SK-N-SH (cell line): ENCODE measurements around the gene NFASC. TPM values are rescaled to one million over a fixed set of nuclear protein-coding genes. Genes with fewer than 3 reads are reported as not detected.

Source experiments
- CTCF ChIA-PET: fragments of 300-600, 350-600 bp; formaldehyde crosslinking; extraction: SDS; loops from one replicate; lab custom pipeline; 2021; lab: Yijun Ruan, JAX
- POLR2A ChIA-PET: fragments of 350-600 bp; sonication (Branson Sonifier 250); formaldehyde crosslinking; extraction: SDS; loops from one replicate; lab custom pipeline; 2020; ENCODE audit warnings: antibody characterized with exemption, inconsistent platforms; lab: Yijun Ruan, JAX
- DNase-seq: peaks from one replicate; pipeline ENCODE4 v3.0.0; 2012
- H2AFZ ChIP-seq: fragments of 200-600 bp; sonication (generic); 2 replicates; pipeline ENCODE4 v1.8.1; 2016; ENCODE audit warnings: antibody characterized with exemption, mild to moderate bottlenecking, low read depth
- H3F3A ChIP-seq: fragments of 200-600 bp; sonication (generic); replicated peaks from 2 replicates; pipeline ENCODE3; 2016; ENCODE audit warnings: antibody characterized with exemption, mild to moderate bottlenecking; ENCODE audit not compliant: insufficient read depth
- H3K27ac ChIP-seq, 2 experiments: fragments of 200-500 bp in 1 of 2; fragments of 200-600 bp in 1 of 2; sonication (Bioruptor generic) in 1 of 2; sonication (generic), shearing (Covaris generic) in 1 of 2; 2 replicates each; pipeline versions ENCODE4 v1.5.1 to v1.6.1; 2014 to 2016; ENCODE audit warnings: low read depth in 2 of 2, inconsistent platforms in 1 of 2, low read length in 1 of 2, mild to moderate bottlenecking in 1 of 2, mixed read lengths in 1 of 2
- H3K27me3 ChIP-seq: fragments of 200-600 bp; sonication (generic), shearing (Covaris generic); 2 replicates; pipeline ENCODE4 v1.6.1; 2016; ENCODE audit warnings: mixed run types; ENCODE audit not compliant: insufficient read depth
- H3K36me3 ChIP-seq, 2 experiments: fragments of 200-500 bp in 1 of 2; fragments of 200-600 bp in 1 of 2; sonication (Bioruptor generic) in 1 of 2; sonication (generic) in 1 of 2; replicated peaks in 1 of 2; 2 replicates each; pipeline versions ENCODE3 to v1.5.1; 2014 to 2016; ENCODE audit warnings: low read length in 1 of 2, mild to moderate bottlenecking in 1 of 2; ENCODE audit not compliant: insufficient read depth in 2 of 2, control insufficient read depth in 1 of 2
- H3K4me1 ChIP-seq, 2 experiments: fragments of 200-500 bp in 1 of 2; fragments of 200-600 bp in 1 of 2; sonication (Bioruptor generic) in 1 of 2; sonication (generic), shearing (Covaris generic) in 1 of 2; 2 replicates each; pipeline versions ENCODE4 v1.5.1 to v1.6.1; 2014 to 2016; ENCODE audit warnings: low read depth in 1 of 2, low read length in 1 of 2, mixed run types in 1 of 2; ENCODE audit not compliant: insufficient read depth in 2 of 2, control insufficient read depth in 1 of 2
- H3K4me2 ChIP-seq: fragments of 200-600 bp; sonication (generic), shearing (Covaris generic); 2 replicates; pipeline ENCODE4 v1.6.1; 2017; ENCODE audit warnings: mixed run types
- H3K4me3 ChIP-seq, 2 experiments: fragments of 200-500 bp in 1 of 2; fragments of 200-600 bp in 1 of 2; sonication (Bioruptor generic) in 1 of 2; sonication (generic), shearing (Covaris generic) in 1 of 2; 2 replicates each; pipeline versions ENCODE4 v1.5.1 to v1.8.1; 2014 to 2016; ENCODE audit warnings: low read depth in 2 of 2, inconsistent platforms in 1 of 2, low read length in 1 of 2, mild to moderate bottlenecking in 1 of 2, mixed read lengths in 1 of 2, moderate library complexity in 1 of 2
- H3K79me2 ChIP-seq: fragments of 200-600 bp; sonication (generic); 2 replicates; pipeline ENCODE4 v1.8.1; 2017; ENCODE audit warnings: mild to moderate bottlenecking; ENCODE audit not compliant: insufficient read depth
- H3K9ac ChIP-seq: fragments of 200-600 bp; sonication (generic); 2 replicates; pipeline ENCODE4 v1.6.1; 2017; ENCODE audit warnings: mixed run types
- H3K9me2 ChIP-seq: fragments of 200-600 bp; sonication (generic); 2 replicates; pipeline ENCODE4 v1.6.1; 2017; ENCODE audit warnings: mixed run types
- H3K9me3 ChIP-seq: fragments of 200-600 bp; sonication (generic); 2 replicates; pipeline ENCODE4 v1.6.1; 2017; ENCODE audit warnings: mixed run types, mild to moderate bottlenecking, moderate library complexity
- H4K20me1 ChIP-seq: fragments of 200-600 bp; sonication (generic); 2 replicates; pipeline ENCODE4 v1.6.1; 2017; ENCODE audit warnings: mild to moderate bottlenecking, mixed run types; ENCODE audit not compliant: insufficient read depth
- EZH2phosphoT487 ChIP-seq: fragments of 200-600 bp; sonication (generic); IDR thresholded peaks from 2 replicates; pipeline ENCODE4 v1.6.1; 2017; ENCODE audit warnings: low read depth, mixed run types, mild to moderate bottlenecking, antibody characterized with exemption, moderate library complexity, borderline replicate concordance
- FOSL2 ChIP-seq: IDR thresholded peaks from 2 replicates; pipeline ENCODE4 v1.4.0; 2012; ENCODE audit warnings: low read depth, mild to moderate bottlenecking, moderate library complexity, borderline replicate concordance
- FOXJ3 ChIP-seq: sonication (generic); formaldehyde crosslinking; IDR thresholded peaks from 2 replicates; pipeline ENCODE4 v1.5.1; 2020; ENCODE audit warnings: mild to moderate bottlenecking, missing genetic modification reagents
- GABPA ChIP-seq: IDR thresholded peaks from 2 replicates; pipeline ENCODE4 v1.4.0; 2012; ENCODE audit warnings: low read depth, mild to moderate bottlenecking
- MAX ChIP-seq: IDR thresholded peaks from 2 replicates; pipeline ENCODE4 v1.4.0; 2012; ENCODE audit warnings: low read depth
- MEF2A ChIP-seq: IDR thresholded peaks from 2 replicates; pipeline ENCODE4 v1.4.0; 2012; ENCODE audit warnings: low read depth, borderline replicate concordance
- RAD21 ChIP-seq: IDR thresholded peaks from 2 replicates; pipeline ENCODE4 v1.6.1; 2012; ENCODE audit warnings: mild to moderate bottlenecking, low read length
- RFX5 ChIP-seq: IDR thresholded peaks from 2 replicates; pipeline ENCODE4 v1.6.1; 2012; ENCODE audit warnings: mild to moderate bottlenecking, improper control_type of control experiment, low read length
- RXRA ChIP-seq: IDR thresholded peaks from 2 replicates; pipeline ENCODE4 v1.4.0; 2012; ENCODE audit warnings: low read depth, mild to moderate bottlenecking, borderline replicate concordance
- SIN3A ChIP-seq: IDR thresholded peaks from 2 replicates; pipeline ENCODE4 v1.6.1; 2012; ENCODE audit warnings: low read depth, mild to moderate bottlenecking, low read length, moderate library complexity, borderline replicate concordance
- TAF1 ChIP-seq: IDR thresholded peaks from 2 replicates; pipeline ENCODE4 v1.6.1; 2012; ENCODE audit warnings: low read depth, mild to moderate bottlenecking, low read length, moderate library complexity, borderline replicate concordance
- USF2 ChIP-seq: fragments of 150-350 bp; IDR thresholded peaks from 2 replicates; pipeline ENCODE4 v1.6.1; 2017; ENCODE audit warnings: antibody characterized with exemption, low read length, low read depth, borderline replicate concordance
- WGBS: methylation state at CpG from one replicate; pipeline ENCODE4 v1.1.6; 2017; ENCODE audit warnings: low lambda C conversion rate; 5-methylcytosine and 5-hydroxymethylcytosine counted together
- polyA plus RNA-seq, 3 experiments: library from polyadenylated mRNA; depleted of rRNA; stranded (reverse); fragments of >200 nt; gene quantifications; 2 replicates each; pipeline ENCODE4 v1.2.3, GENCODE V29; 2012
- TF ChIP-seq, protein P1 (sequence below): IDR thresholded peaks from 2 replicates; pipeline ENCODE4; 2012
- TF ChIP-seq, protein P2 (sequence below): fragments of 200-600 bp; sonication (generic); IDR thresholded peaks from 2 replicates; pipeline ENCODE4 v1.6.1; 2017; ENCODE audit warnings: antibody characterized with exemption, mild to moderate bottlenecking, moderate library complexity
- TF ChIP-seq, protein P3 (sequence below): IDR thresholded peaks from 2 replicates; pipeline ENCODE4 v1.4.0; 2012; ENCODE audit warnings: low read depth, borderline replicate concordance

Gene NFASC
- polyA plus RNA-seq, 1 of the 3 experiments (the other 2 are of a cell fraction), result 6.0 TPM

DNA sequence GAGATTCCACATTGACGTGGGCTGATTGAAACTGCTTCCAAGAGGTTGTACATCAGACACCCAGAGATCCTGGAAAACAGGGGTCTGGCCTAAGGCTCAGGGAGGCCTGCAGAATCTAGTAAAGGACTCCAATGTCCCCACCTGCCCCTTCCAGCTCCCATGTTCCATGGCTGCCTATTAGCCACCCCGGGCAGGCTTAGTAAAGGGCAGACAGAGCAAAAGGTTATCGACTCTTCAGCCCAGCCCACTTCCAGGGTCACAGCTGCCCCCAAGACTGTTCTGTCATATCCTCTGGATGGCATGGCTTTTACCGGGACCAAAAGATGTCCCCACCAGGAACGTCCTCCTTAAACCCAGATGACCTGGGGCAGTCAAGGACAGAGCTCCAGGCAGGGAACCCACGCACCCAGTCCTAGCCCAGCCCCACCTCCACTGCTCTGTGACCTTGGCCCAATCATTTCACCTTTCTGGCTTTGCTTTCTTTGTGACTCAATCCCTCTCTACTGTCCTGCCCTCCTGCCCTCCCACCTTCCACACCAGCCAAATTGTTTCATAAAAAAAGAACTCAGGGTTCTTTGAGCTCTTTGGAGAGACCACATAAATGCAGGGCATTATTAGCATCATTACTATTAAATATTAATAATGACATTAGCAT lies 167.6 kb downstream of the NFASC start:
- H4K20me1 ChIP-seq, result no peaks in the 10 kb centered on the region
- H3K36me3 ChIP-seq, result no peaks in the 10 kb centered on the region
- no peak for TF ChIP-seq SIN3A
- TF ChIP-seq RXRA, result no peak
- TF ChIP-seq, protein P1, sequence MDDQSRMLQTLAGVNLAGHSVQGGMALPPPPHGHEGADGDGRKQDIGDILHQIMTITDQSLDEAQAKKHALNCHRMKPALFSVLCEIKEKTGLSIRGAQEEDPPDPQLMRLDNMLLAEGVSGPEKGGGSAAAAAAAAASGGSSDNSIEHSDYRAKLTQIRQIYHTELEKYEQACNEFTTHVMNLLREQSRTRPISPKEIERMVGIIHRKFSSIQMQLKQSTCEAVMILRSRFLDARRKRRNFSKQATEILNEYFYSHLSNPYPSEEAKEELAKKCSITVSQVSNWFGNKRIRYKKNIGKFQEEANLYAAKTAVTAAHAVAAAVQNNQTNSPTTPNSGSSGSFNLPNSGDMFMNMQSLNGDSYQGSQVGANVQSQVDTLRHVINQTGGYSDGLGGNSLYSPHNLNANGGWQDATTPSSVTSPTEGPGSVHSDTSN, result no peak
- TF ChIP-seq MEF2A, result no peak
- no peak for TF ChIP-seq EZH2phosphoT487
- TF ChIP-seq RFX5, result no peak
- TF ChIP-seq, protein P2, sequence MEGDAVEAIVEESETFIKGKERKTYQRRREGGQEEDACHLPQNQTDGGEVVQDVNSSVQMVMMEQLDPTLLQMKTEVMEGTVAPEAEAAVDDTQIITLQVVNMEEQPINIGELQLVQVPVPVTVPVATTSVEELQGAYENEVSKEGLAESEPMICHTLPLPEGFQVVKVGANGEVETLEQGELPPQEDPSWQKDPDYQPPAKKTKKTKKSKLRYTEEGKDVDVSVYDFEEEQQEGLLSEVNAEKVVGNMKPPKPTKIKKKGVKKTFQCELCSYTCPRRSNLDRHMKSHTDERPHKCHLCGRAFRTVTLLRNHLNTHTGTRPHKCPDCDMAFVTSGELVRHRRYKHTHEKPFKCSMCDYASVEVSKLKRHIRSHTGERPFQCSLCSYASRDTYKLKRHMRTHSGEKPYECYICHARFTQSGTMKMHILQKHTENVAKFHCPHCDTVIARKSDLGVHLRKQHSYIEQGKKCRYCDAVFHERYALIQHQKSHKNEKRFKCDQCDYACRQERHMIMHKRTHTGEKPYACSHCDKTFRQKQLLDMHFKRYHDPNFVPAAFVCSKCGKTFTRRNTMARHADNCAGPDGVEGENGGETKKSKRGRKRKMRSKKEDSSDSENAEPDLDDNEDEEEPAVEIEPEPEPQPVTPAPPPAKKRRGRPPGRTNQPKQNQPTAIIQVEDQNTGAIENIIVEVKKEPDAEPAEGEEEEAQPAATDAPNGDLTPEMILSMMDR, result no peak
- no peak for TF ChIP-seq FOSL2
- TF ChIP-seq, protein P3, sequence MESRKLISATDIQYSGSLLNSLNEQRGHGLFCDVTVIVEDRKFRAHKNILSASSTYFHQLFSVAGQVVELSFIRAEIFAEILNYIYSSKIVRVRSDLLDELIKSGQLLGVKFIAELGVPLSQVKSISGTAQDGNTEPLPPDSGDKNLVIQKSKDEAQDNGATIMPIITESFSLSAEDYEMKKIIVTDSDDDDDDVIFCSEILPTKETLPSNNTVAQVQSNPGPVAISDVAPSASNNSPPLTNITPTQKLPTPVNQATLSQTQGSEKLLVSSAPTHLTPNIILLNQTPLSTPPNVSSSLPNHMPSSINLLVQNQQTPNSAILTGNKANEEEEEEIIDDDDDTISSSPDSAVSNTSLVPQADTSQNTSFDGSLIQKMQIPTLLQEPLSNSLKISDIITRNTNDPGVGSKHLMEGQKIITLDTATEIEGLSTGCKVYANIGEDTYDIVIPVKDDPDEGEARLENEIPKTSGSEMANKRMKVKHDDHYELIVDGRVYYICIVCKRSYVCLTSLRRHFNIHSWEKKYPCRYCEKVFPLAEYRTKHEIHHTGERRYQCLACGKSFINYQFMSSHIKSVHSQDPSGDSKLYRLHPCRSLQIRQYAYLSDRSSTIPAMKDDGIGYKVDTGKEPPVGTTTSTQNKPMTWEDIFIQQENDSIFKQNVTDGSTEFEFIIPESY, result no peak
- no peak for TF ChIP-seq RAD21
- TF ChIP-seq TAF1, result no peak
- TF ChIP-seq GABPA, result no peak
- TF ChIP-seq MAX, result no peak
- TF ChIP-seq FOXJ3 (CRISPR knock-in tag), result no peak
- no peak for TF ChIP-seq USF2
- TF ChIP-seq, all 33 proteins: peak for 0
- Histone ChIP-seq H3K4me3 (no peak overlapping the region), H3K79me2 (no peaks in the 10 kb centered on the region), H3K27ac (no peak overlapping the region), H3K27me3 (peaks cover 27% of the 10 kb centered on the region), H3K4me1 (peaks cover 0 to 6% of the 10 kb centered on the region in 2 experiments; a peak in 1 of 4 replicates), H3K4me2 (no peak overlapping the region), H3K9me2 (no peaks in the 10 kb centered on the region), H3K9ac (no peak overlapping the region), H3K9me3 (no peaks in the 10 kb centered on the region), H2AFZ (no peak overlapping the region), H3F3A (no peaks in the 10 kb centered on the region)
- ChIA-PET CTCF (interaction anchor here (1.4 to 10.4 kb wide), 3 partner anchors 20 to 49 kb away, joined by 3 to 92 read pairs (median 10); no protein-coding TSS in a partner anchor), POLR2A (no interaction called here)
- WGBS, result 46% methylated on average over 6 of the region's 6 CpGs
- DNase-seq, result no peak
